ENCODE data around the gene INPP5K.
A peak's percentile ranks its signal among the peaks of the same experiment; 100 is the strongest.

The INPP5K gene

GRCh38 chr17:1504866-1505265 is 11.5 kb downstream of the INPP5K start:
- no peak for DNase-seq

- no peak for DNase-seq
Measured at GRCh38 chr17:1503699-1504098, 12.7 kb downstream of the INPP5K start.

GRCh38 chr17:1498869-1499268 is 17.5 kb downstream of the INPP5K start:
- no peak for DNase-seq

GRCh38 chr17:1498233-1498632 is 18.2 kb downstream of the INPP5K start:
- no peak for DNase-seq

GRCh38 chr17:1497831-1498230 is 18.6 kb downstream of the INPP5K start:
- DNase-seq, result no peak

GRCh38 chr17:1496869-1497268 is 19.5 kb downstream of the INPP5K start:
- no peak for DNase-seq

- DNase-seq, result no peak
Measured at GRCh38 chr17:1495265-1495989, 21.0 kb downstream of the INPP5K start.

- DNase-seq, result no peak
Measured at GRCh38 chr17:1494736-1495253, 21.6 kb downstream of the INPP5K start.

- no peak for DNase-seq
Measured at GRCh38 chr17:1494203-1494602, 22.2 kb downstream of the INPP5K start.

GRCh38 chr17:1493291-1493980 is 23.0 kb downstream of the INPP5K start:
- DNase-seq, result no peak

- DNase-seq, result no peak
Measured at GRCh38 chr17:1492249-1493206, 23.9 kb downstream of the INPP5K start, which contains the start of gene MYO1C. TSS of gene MYO1C (minus strand) at chr17:1492686. CDS start at chr17:1492487, 199 bp downstream.

- peak; percentile 71 for DNase-seq
Measured at GRCh38 chr17:1491443-1492248, 24.8 kb downstream of the INPP5K start.

- DNase-seq, result peak; percentile 85
Measured at GRCh38 chr17:1490643-1491442, 25.6 kb downstream of the INPP5K start.

- DNase-seq, result no peak
Measured at GRCh38 chr17:1488826-1489270, 27.6 kb downstream of the INPP5K start.

- peak; percentile 87 for DNase-seq
Measured at GRCh38 chr17:1487939-1488825, 28.2 kb downstream of the INPP5K start.

- DNase-seq, result peak; percentile 88
Measured at GRCh38 chr17:1486802-1487695, 29.4 kb downstream of the INPP5K start.

GRCh38 chr17:1485423-1486376 is 30.7 kb downstream of the INPP5K start:
- peak; percentile 84 for DNase-seq
